ENCODE results near the gene GPBP1. TPM values are rescaled to one million over a fixed set of nuclear protein-coding genes. Genes with fewer than 3 reads are reported as not detected.

The GPBP1 gene
- total and polyA plus RNA-seq, 2 experiments from 2014 or later: 105 to 109 TPM

GRCh38 chr5:57247765-57248164 lies 73.9 kb downstream of the GPBP1 start:
- no peak for ATAC-seq
- H3K4me2 ChIP-seq: no peak overlapping the region
- peaks cover 66% of the 10 kb centered on the region for H3K36me3 Mint-ChIP-seq (ENCODE audit: low read depth)

GRCh38 chr5:57249265-57249874 lies 75.5 kb downstream of the GPBP1 start:
- H3K27ac ChIP-seq (ENCODE audit: low read depth): no peak overlapping the region
- Mint-ChIP-seq H3K9me3 (0 out of 3 replicates have a peak, but pooled peaks cover 5% of the 10 kb centered on the region), H3K4me1 (no peaks in the 10 kb centered on the region; the same call in 2 of the 3 replicates), H3K36me3 (ENCODE audit: low read depth) (peaks cover 79% of the 10 kb centered on the region), H3K27me3 (ENCODE audit: insufficient read depth, low read depth, poor library complexity) (peaks cover 12% of the 10 kb centered on the region), H3K4me3 (no peak overlapping the region), H3K27ac (no peak overlapping the region)
- no peak overlapping the region for H3K4me3 ChIP-seq
- peaks cover 56% of the 10 kb centered on the region for H3K36me3 ChIP-seq (ENCODE audit: insufficient read depth)
- no peaks in the 10 kb centered on the region for H3F3A ChIP-seq (replicated peaks; ENCODE audit: low read depth)
- H3K4me1 ChIP-seq (ENCODE audit: insufficient read depth): no peaks in the 10 kb centered on the region
- no peaks in the 10 kb centered on the region for H3K27me3 ChIP-seq (ENCODE audit: insufficient read depth)
- DNase-seq (ENCODE audit: low spot score) (no peak), ATAC-seq (no peak)
- no peaks in the 10 kb centered on the region for H3K9me2 ChIP-seq (ENCODE audit: insufficient read depth)
- H2AFZ ChIP-seq: no peak overlapping the region
- H3K4me2 ChIP-seq: no peak overlapping the region
- peaks cover 3% of the 10 kb centered on the region for H4K20me1 ChIP-seq (replicated peaks; ENCODE audit: insufficient read depth)
- H3K79me2 ChIP-seq (replicated peaks; ENCODE audit: insufficient read depth): peaks cover 30% of the 10 kb centered on the region
- TF ChIP-seq CTCF (conservative IDR thresholded peaks at IDR 0.05; ENCODE audit: low read depth in 2 of 2) (no peak), EZH2phosphoT487 (IDR thresholded peaks at IDR 0.05; ENCODE audit: unreplicated experiment) (no peak), EZH2 (IDR thresholded peaks at IDR 0.05; ENCODE audit: low read depth, unreplicated experiment) (no peak), CREB1 (CRISPR knock-in tag; IDR thresholded peaks at IDR 0.05; ENCODE audit: low read depth) (no peak), REST (IDR thresholded peaks at IDR 0.05; ENCODE audit: unreplicated experiment) (no peak), STAT1 (IDR thresholded peaks at IDR 0.05; ENCODE audit: unreplicated experiment) (no peak), ZNF331 (CRISPR knock-in tag; IDR thresholded peaks at IDR 0.05; ENCODE audit: low read depth) (no peak), ETS1 (IDR thresholded peaks at IDR 0.05) (no peak), JUNB (IDR thresholded peaks at IDR 0.05; ENCODE audit: unreplicated experiment) (no peak), NANOG (IDR thresholded peaks at IDR 0.05; ENCODE audit: borderline replicate concordance) (no peak), ZNF114 (CRISPR knock-in tag; IDR thresholded peaks at IDR 0.05) (no peak), POLR2AphosphoS5 (IDR thresholded peaks at IDR 0.05; ENCODE audit: low read depth) (no peak)

More at GRCh38 chr5:57247765-57248164, 73.9 kb downstream of the GPBP1 start:
- no peak for DNase-seq (ENCODE audit: low spot score)
- Histone ChIP-seq H4K20me1 (replicated peaks; ENCODE audit: insufficient read depth) (no peaks in the 10 kb centered on the region; the same call in none of the 2 replicates), H3K36me3 (ENCODE audit: insufficient read depth) (peaks cover 49% of the 10 kb centered on the region), H3K9me2 (ENCODE audit: insufficient read depth) (no peaks in the 10 kb centered on the region), H3K27me3 (ENCODE audit: insufficient read depth) (no peaks in the 10 kb centered on the region), H3F3A (replicated peaks; ENCODE audit: low read depth) (no peaks in the 10 kb centered on the region), H3K27ac (ENCODE audit: low read depth) (no peak overlapping the region), H2AFZ (no peak overlapping the region), H3K4me1 (ENCODE audit: insufficient read depth) (no peaks in the 10 kb centered on the region), H3K4me3 (no peak overlapping the region), H3K79me2 (replicated peaks; ENCODE audit: insufficient read depth) (peaks cover 21% of the 10 kb centered on the region)
- Mint-ChIP-seq H3K27me3 (ENCODE audit: insufficient read depth, low read depth, poor library complexity) (peaks cover 8% of the 10 kb centered on the region), H3K4me1 (peaks cover 3% of the 10 kb centered on the region; the same call in 1 of the 3 replicates), H3K4me3 (no peak overlapping the region), H3K9me3 (0 out of 3 replicates have a peak, but pooled peaks cover 5% of the 10 kb centered on the region), H3K27ac (no peak overlapping the region)
- TF ChIP-seq JUNB (IDR thresholded peaks at IDR 0.05; ENCODE audit: unreplicated experiment): no peak

Measured in GM23338 (cell line).